Measurements from ENCODE around the gene SGTA. TPM values are rescaled to one million over a fixed set of nuclear protein-coding genes. Genes with fewer than 3 reads are reported as not detected.

SGTA gene
- total RNA-seq, 1 experiment from 2014 or later, result 109 TPM

DNA sequence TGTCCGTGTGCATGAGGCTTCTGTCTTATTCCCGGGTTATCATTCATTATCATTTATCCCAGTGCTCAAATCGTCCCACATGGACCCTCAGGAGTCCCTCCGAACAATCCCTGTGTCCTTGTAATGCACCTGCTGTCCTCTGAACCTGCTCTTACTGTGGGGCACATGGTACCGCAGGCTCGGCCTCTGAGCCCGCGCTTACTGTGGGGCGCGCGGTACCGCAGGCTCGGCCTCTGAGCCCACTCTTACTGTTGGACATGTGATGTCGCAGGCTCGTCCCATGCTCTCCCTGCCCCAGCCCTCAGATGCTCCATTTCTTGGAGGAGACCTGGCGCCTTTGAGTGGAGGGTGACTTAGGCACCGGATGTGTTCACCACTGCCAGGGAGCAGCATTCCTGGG is 19.8 kb upstream of the SGTA start:
- intact Hi-C loops (cut with micrococcal nuclease), result no loop called here
- TF ChIP-seq, protein P1, sequence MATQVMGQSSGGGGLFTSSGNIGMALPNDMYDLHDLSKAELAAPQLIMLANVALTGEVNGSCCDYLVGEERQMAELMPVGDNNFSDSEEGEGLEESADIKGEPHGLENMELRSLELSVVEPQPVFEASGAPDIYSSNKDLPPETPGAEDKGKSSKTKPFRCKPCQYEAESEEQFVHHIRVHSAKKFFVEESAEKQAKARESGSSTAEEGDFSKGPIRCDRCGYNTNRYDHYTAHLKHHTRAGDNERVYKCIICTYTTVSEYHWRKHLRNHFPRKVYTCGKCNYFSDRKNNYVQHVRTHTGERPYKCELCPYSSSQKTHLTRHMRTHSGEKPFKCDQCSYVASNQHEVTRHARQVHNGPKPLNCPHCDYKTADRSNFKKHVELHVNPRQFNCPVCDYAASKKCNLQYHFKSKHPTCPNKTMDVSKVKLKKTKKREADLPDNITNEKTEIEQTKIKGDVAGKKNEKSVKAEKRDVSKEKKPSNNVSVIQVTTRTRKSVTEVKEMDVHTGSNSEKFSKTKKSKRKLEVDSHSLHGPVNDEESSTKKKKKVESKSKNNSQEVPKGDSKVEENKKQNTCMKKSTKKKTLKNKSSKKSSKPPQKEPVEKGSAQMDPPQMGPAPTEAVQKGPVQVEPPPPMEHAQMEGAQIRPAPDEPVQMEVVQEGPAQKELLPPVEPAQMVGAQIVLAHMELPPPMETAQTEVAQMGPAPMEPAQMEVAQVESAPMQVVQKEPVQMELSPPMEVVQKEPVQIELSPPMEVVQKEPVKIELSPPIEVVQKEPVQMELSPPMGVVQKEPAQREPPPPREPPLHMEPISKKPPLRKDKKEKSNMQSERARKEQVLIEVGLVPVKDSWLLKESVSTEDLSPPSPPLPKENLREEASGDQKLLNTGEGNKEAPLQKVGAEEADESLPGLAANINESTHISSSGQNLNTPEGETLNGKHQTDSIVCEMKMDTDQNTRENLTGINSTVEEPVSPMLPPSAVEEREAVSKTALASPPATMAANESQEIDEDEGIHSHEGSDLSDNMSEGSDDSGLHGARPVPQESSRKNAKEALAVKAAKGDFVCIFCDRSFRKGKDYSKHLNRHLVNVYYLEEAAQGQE (IDR thresholded peaks at IDR 0.05; ENCODE audit: low read depth), result no peak
- TF ChIP-seq YY1 (IDR thresholded peaks at IDR 0.05; ENCODE audit: extremely low read depth, insufficient replicate concordance, low read depth, low read length) (no peak), ZNF274 (IDR thresholded peaks at IDR 0.05; ENCODE audit: low read depth, low read length) (no peak), POLR2A (IDR thresholded peaks at IDR 0.05; ENCODE audit: borderline replicate concordance, extremely low read depth, insufficient read depth, insufficient read length) (no peak), EZH2phosphoT487 (IDR thresholded peaks at IDR 0.05; ENCODE audit: borderline replicate concordance) (no peak), POLR2AphosphoS5 (IDR thresholded peaks at IDR 0.05; ENCODE audit: low read depth, low read length) (no peak), JUND (IDR thresholded peaks at IDR 0.05) (no peak)
- TF ChIP-seq, protein P2, sequence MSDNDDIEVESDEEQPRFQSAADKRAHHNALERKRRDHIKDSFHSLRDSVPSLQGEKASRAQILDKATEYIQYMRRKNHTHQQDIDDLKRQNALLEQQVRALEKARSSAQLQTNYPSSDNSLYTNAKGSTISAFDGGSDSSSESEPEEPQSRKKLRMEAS (IDR thresholded peaks at IDR 0.05), result no peak
- TF ChIP-seq, protein P3, sequence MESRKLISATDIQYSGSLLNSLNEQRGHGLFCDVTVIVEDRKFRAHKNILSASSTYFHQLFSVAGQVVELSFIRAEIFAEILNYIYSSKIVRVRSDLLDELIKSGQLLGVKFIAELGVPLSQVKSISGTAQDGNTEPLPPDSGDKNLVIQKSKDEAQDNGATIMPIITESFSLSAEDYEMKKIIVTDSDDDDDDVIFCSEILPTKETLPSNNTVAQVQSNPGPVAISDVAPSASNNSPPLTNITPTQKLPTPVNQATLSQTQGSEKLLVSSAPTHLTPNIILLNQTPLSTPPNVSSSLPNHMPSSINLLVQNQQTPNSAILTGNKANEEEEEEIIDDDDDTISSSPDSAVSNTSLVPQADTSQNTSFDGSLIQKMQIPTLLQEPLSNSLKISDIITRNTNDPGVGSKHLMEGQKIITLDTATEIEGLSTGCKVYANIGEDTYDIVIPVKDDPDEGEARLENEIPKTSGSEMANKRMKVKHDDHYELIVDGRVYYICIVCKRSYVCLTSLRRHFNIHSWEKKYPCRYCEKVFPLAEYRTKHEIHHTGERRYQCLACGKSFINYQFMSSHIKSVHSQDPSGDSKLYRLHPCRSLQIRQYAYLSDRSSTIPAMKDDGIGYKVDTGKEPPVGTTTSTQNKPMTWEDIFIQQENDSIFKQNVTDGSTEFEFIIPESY (IDR thresholded peaks at IDR 0.05; ENCODE audit: extremely low read depth, insufficient replicate concordance, low read length), result no peak
- Histone ChIP-seq H2AFZ (ENCODE audit: low read depth, low read length, poor library complexity, severe bottlenecking) (no peak overlapping the region), H3K4me3 (replicated peaks in 1 of 2; ENCODE audit: low read depth in 1 of 2, low read length in 2 of 2) (no peak overlapping the region), H3K4me2 (ENCODE audit: low read length) (no peak overlapping the region), H3K4me1 (ENCODE audit: control insufficient read depth in 1 of 2, insufficient read depth in 2 of 2, low read length in 2 of 2) (peaks cover 0 to 6% of the 10 kb centered on the region in 2 experiments; a peak in 2 of 4 replicates), H3K27me3 (ENCODE audit: insufficient read depth, low read length) (no peaks in the 10 kb centered on the region), H3K9me3 (ENCODE audit: control insufficient read depth in 1 of 2, insufficient read depth in 1 of 2, low read depth in 1 of 2, low read length in 2 of 2) (no peaks in the 10 kb centered on the region), H4K20me1 (ENCODE audit: insufficient read depth) (no peaks in the 10 kb centered on the region), H3K27ac (ENCODE audit: low read depth, low read length) (no peak overlapping the region), H3K79me2 (ENCODE audit: insufficient read depth, low read length) (peaks cover 41% of the 10 kb centered on the region), H3K9me2 (ENCODE audit: insufficient read depth) (no peaks in the 10 kb centered on the region), H3K36me3 (ENCODE audit: control insufficient read depth in 1 of 2, insufficient read depth in 2 of 2, low read length in 2 of 2) (peaks cover 45 to 52% of the 10 kb centered on the region in 2 experiments; a peak in 3 of 4 replicates), H3K9ac (ENCODE audit: low read length) (no peak overlapping the region)
- ChIA-PET RAD21 (ENCODE audit: low non-redundant PET in 1 of 2, low total read pairs in 2 of 2, uncharacterized antibody in 2 of 2, unreplicated experiment in 2 of 2) (no interaction called here), CTCF (no interaction called here), POLR2A (no interaction called here)
- DNase-seq (ENCODE audit: low read depth, low spot score) (no peak), ATAC-seq (no peak)
- BruUV-seq (replicated peaks), result no TSS peak

Measured in HCT116 (cell line).